ENCODE results near the gene EFHB.

- TF ChIP-seq PATZ1 (CRISPR knock-in tag; IDR thresholded peaks at IDR 0.05; ENCODE audit: borderline replicate concordance) (no peak), CREB5 (CRISPR knock-in tag; IDR thresholded peaks at IDR 0.05; ENCODE audit: low read depth) (no peak), RARB (CRISPR knock-in tag; IDR thresholded peaks at IDR 0.05) (no peak), TOX (CRISPR knock-in tag; IDR thresholded peaks at IDR 0.05; ENCODE audit: borderline replicate concordance) (no peak), ZFP3 (CRISPR knock-in tag; IDR thresholded peaks at IDR 0.05) (peak; percentile 80), ZC3H10 (CRISPR knock-in tag; IDR thresholded peaks at IDR 0.05) (no peak)
- TF ChIP-seq, protein P1, sequence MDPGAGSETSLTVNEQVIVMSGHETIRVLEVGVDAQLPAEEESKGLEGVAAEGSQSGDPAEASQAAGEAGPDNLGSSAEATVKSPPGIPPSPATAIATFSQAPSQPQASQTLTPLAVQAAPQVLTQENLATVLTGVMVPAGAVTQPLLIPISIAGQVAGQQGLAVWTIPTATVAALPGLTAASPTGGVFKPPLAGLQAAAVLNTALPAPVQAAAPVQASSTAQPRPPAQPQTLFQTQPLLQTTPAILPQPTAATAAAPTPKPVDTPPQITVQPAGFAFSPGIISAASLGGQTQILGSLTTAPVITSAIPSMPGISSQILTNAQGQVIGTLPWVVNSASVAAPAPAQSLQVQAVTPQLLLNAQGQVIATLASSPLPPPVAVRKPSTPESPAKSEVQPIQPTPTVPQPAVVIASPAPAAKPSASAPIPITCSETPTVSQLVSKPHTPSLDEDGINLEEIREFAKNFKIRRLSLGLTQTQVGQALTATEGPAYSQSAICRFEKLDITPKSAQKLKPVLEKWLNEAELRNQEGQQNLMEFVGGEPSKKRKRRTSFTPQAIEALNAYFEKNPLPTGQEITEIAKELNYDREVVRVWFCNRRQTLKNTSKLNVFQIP (CRISPR knock-in tag; IDR thresholded peaks at IDR 0.05; ENCODE audit: borderline replicate concordance, low read depth), result no peak
These were observed 33.2 kb upstream of the EFHB start for GRCh38 chr3:19967208-19967607.

Data from SK-N-SH treated with all-trans-retinoic acid at 6 μM for 48 hours (cell line).